CD4-positive, alpha-beta T cell treated with Interleukin-17A for 1 hour (primary cell): Measurements from ENCODE around the gene SLC5A2.
"Not testable (repeated sequence)": the region's sequence is repeated elsewhere in the genome, so short reads cannot be mapped to it uniquely, and the experiment has no call there.

ENCODE experiments used
- DNase-seq: peaks from one replicate; pipeline ENCODE4 v3.0.0-alpha.2; 2020

Gene SLC5A2

DNA sequence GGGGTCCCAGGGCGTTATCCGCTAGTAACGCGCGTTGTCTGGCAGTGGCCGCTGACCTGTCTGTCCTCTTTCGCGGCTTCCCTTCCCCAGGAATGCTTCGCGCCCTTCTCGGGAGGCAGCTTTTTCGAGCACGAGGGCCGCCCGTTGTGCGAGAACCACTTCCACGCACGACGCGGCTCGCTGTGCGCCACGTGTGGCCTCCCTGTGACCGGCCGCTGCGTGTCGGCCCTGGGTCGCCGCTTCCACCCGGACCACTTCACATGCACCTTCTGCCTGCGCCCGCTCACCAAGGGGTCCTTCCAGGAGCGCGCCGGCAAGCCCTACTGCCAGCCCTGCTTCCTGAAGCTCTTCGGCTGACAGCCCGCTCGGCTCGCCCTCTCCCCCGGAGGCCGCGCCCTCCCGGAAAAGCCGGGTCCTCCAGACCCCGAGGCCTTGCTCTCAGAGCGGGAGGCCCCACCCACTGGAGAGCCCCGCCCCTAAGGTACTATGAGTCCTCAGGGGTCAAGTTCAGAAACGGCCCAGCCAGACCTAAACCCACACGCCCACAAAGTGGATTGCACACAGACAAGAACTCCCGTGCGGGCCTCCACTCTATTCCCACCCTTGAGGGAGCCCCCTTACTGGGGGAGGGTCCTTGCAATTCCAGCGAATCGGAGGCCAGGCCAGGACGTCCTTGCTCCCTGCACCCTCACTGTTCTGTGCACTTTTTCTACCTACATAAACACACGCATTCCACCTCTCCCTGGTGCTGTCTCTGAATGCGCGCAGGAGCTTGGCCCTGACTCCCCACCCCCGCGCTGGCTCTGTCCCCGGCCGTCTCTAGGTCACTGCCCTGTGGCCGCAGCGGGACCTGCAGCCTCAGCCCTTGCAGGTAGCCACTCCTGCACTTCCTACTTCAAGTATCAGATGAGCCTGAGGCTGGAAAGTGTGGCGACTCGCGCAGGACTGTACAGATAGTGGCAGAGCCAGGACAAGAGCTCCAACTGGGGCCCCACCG lies 5.4 kb upstream of the SLC5A2 start:
- DNase-seq, result peak; percentile 42

DNA sequence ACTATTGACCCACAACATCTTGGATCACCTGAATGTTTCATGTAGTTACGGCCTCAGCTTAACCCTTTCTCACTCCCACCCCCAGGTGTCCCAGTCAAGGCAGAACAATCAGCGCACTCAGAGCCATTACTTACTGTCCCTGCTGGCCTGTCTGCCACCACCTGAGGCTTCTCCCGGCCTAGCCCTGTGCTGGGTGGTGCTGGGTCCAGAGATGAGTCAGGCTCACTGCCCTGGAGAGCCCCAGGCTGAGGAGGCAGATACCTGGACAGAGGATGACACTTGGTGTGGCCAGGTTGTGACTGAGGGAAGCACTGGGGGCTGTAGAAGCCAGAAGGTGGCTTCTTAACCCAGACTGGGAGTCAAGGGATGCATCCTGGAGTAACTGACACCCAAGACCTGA lies 4.0 kb upstream of the SLC5A2 start:
- no peak for DNase-seq

DNA sequence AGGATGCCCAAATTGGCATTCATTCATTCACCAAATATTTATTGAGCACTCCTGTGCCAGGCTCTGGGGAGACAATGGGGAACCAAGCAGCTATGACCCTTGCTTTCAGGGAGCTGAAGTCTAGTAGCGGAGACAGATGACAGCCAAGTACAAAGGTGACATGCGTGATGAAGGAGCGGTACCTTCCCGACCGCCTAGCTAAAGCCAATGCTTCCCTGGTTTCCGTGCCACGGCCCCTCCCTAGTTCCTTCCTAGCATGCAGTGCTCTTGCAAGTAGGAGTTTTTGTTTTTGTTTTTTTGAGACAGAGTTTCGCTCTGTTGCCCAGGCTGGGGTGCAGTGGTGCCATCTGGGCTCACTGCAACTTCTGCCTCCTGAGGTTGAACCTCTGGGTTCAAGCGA lies 3.2 kb upstream of the SLC5A2 start:
- DNase-seq, result no peak

DNA sequence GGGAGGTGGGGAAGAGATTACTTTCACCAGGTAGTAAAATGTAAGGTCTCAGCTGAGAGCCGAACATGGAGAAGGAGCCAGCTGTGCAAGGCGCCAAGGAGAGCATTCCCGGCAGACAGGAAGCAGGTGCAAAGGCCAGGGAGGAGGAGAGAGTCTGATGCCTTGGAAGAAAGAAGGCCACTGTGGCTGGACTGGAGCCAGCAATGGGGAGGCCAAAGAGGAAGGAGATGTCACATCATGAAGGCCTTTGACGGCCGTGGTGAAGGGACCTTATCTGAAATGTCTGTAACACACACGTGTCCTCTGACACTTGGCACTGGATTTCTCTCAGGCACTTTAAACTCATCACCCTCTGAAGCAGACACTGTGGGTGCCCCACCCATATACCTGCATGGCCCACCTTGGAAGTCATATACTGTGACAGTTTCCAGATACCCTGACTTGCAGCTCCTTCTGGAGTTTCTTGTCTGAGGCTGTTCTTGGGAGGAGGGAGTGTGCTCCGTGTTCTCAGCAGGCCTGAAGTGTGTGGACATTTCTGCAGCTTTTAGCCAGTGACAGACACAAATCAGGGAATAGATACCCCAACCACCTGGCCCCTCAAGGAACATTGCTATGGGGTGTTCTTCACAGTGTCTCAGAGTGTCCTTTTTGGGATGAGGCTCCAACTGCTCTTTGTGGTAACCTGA lies 1.9 kb upstream of the SLC5A2 start:
- DNase-seq, result no peak

DNA sequence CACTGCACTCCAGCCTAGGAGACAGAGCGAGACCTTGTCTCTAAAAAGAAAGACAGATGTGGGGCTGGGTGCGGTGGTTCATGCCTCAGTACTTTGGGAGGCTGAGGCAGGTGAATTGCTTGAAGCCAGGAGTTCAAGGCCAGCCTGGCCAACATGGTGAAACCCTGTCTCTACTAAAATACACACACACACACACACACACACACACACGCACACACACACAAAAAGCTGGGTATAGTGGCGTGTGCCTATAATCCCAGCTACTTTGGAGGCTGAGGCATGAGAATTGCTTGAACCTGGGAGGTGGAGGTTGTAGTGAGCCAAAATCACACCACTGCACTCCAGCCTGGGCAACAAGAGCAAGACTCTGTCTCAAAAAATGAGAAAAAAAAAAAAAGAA lies 1.1 kb downstream of the SLC5A2 start:
- DNase-seq, result not testable (repeated sequence)

DNA sequence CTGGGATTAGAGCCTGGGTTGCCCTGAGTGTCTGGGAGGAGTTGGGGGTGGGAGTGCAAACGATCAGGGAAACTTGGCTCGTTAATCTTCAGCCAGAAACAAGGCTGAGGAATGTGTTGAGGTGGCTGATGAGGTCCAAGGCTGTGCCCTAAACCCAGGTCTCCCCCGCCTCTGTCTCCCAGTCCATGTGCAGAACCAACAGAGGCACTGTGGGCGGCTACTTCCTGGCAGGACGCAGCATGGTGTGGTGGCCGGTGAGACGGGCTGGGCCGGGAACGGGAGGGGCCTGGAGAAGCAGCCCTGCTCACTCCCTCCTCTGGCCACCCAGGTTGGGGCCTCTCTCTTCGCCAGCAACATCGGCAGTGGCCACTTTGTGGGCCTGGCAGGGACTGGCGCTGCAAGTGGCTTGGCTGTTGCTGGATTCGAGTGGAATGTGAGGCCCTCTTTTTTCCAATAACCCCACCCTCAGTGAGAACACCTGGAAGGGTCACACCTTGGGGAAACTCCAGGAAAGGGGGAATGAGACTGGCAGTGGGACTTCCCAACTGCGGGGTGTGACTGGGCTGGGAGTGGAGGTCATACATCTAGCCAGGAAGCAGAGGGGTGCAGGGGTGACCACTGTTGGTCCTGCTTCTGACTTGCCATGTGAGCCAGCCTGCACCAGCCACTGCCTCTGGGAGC lies 1.7 kb downstream of the SLC5A2 start:
- no peak for DNase-seq

DNA sequence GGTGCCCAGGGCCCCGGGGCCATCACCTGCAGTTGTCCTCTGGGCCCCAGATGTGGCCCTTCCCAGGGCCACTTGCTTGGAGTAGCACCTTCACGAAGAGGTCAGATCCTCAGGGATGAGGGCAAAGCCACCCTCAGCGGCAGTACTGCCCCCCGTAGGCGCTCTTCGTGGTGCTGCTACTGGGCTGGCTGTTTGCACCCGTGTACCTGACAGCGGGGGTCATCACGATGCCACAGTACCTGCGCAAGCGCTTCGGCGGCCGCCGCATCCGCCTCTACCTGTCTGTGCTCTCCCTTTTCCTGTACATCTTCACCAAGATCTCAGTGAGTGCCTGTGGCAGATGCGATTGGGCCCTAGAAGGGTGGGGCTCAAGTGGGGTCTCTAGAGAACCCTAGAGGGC lies 2.6 kb downstream of the SLC5A2 start:
- DNase-seq, result no peak

DNA sequence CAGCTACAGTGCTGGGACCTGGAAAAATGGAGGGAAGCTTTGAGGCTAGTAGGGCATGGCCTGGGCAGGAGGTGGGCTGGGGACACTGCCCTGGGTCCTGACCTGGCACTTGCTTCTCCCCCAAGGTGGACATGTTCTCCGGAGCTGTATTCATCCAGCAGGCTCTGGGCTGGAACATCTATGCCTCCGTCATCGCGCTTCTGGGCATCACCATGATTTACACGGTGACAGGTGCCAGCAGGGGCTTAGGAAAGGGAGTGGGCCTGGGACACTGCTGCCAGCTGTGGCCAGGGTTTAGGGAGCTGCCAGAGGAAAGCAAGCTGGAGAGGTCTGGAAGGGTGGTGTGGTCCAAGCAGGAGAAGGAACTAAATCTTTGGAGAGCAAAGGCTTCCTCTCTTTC lies 3.1 kb downstream of the SLC5A2 start:
- no peak for DNase-seq

DNA sequence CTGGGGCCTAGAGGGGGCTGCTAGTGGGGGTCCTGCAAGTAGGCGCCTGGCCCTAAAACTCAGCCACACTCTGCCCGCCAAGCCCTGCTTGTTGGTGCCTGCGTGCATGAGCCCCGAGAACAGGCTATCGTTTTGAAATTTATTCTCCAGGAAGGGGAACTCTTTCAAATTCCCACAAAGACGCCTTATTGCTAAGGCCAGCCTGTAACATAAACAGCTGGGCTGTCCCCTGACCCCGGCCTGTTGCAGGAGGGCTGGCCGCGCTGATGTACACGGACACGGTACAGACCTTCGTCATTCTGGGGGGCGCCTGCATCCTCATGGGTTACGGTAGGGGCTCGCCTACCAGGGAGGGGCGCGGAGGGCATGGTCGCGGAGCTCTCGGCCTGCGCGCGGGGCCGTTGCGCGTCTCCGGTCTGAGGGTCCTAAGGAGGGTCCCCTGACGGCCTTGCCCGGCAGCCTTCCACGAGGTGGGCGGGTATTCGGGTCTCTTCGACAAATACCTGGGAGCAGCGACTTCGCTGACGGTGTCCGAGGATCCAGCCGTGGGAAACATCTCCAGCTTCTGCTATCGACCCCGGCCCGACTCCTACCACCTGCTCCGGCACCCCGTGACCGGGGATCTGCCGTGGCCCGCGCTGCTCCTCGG lies 4.3 kb downstream of the SLC5A2 start:
- DNase-seq, result no peak

DNA sequence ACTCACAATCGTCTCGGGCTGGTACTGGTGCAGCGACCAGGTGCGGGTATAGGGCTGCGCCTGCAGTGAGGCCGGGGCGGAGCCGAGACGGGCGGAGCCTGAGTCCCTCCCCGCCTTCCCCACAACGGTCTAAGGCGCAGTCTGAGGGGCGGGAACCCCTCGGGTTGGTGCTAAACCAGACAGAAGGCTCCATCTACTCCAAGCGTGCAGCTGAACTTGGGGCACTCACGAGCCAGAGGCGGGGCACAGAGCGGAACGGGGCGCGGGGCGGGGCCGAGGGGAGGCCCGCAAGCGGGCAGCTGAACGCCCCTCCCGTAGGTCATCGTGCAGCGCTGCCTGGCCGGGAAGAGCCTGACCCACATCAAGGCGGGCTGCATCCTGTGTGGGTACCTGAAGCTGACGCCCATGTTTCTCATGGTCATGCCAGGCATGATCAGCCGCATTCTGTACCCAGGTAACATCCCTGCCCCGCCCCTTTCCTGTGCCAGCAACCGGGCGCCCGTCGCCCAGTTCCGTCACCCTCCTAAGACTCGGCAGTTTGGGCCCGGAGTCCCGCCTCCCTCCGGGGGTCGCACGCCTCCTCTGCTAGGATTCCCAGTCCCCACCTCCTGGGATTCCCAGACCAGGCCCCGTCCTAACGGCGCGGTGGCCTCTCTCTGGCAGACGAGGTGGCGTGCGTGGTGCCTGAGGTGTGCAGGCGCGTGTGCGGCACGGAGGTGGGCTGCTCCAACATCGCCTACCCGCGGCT lies 5.0 kb downstream of the SLC5A2 start:
- peak; percentile 86 for DNase-seq

DNA sequence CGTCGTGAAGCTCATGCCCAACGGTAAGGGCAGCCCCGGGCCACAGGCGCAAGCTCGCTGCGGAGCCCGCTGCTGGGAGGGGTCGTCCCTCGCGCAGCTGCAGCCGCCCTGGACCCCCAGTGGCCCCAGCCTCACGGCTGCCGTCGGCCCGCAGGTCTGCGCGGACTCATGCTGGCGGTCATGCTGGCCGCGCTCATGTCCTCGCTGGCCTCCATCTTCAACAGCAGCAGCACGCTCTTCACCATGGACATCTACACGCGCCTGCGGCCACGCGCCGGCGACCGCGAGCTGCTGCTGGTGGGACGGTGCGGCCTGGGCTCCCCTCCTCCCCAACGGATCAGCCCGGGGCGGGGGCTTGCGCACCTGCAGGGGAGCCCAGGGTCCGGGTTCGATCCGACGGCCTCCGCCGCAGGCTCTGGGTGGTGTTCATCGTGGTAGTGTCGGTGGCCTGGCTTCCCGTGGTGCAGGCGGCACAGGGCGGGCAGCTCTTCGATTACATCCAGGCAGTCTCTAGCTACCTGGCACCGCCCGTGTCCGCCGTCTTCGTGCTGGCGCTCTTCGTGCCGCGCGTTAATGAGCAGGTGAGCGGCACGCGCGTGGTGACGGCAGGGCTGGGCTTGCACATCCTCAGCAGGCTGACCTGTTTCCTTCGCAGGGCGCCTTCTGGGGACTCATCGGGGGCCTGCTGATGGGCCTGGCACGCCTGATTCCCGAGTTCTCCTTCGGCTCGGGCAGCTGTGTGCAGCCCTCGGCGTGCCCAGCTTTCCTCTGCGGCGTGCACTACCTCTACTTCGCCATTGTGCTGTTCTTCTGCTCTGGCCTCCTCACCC lies 5.8 kb downstream of the SLC5A2 start:
- DNase-seq, result no peak

DNA sequence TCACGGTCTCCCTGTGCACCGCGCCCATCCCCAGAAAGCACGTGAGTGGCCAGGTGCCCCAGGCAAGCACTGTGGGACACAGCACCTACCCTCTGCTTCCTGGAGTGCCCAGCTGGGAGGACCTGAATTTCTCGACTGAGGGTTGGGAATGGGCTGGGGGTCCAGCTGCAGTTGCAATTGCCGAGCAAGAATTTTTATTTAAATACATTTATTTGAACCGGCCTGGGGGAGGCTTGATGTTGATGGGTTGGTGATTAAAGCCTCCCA lies 6.3 kb downstream of the SLC5A2 start:
- DNase-seq, result no peak

DNA sequence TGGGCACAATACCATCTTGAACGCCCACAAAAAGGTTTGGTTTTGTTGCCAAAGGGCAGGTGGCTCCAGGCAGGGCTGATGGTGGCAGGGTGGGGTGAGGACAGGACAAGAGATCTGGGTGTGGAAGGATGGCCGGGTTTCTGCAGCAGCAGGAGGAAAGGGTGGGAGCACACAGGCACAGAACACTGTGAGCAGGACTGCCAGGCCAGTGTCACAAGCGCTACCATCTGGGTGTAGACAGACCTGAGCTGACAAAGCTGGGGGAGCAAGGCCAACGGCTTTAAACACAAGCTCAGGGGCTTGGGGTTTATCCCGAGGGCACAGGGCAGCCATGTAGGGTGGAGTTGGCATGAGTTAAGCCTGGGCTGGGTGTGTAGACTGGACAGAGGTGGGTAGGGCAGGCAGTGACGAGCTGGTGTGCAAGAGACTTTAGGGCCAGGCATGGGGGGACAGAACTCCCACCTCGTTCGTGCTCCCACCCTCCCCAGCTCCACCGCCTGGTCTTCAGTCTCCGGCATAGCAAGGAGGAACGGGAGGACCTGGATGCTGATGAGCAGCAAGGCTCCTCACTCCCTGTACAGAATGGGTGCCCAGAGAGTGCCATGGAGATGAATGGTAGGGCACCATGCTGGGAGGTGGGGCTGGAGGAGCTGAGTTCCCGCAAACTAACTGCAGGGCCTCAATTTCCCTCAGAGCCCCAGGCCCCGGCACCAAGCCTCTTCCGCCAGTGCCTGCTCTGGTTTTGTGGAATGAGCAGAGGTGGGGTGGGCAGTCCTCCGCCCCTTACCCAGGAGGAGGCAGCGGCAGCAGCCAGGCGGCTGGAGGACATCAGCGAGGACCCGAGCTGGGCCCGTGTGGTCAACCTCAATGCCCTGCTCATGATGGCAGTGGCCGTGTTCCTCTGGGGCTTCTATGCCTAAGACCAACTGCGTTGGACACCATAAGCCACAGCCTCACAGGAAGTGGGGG lies 7.0 kb downstream of the SLC5A2 start:
- no peak for DNase-seq

DNA sequence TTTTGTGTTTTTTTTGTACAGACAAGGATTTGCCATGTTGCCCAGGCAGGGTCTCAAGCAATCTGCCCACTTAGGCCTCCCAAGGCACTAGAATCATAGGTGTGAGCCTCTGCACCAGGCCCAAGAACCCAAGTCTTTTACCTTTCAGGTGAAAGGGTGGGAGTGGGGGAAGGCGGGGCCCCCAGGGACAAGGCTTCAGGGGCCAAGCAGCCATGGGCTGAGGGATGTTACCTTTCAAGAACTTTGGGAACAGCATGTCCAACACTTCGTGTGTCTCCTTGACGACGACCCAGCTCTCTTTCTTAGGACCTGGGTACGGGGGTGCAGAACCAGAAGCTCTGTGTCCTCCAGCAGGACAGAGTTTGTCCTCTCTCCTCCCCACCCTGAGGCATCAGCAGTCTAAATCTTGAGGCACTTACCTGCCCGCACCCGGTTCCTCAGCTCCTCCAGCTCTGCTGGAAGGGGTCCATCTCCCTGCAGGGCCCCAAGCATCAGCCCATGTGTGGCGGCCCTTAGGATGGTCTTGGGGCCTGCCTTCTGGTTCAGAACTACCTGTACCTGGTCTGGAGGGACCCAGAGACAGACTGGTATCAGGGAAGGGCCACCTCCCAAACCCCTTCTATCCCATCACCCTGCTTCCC lies 9.0 kb downstream of the SLC5A2 start:
- DNase-seq, result no peak

DNA sequence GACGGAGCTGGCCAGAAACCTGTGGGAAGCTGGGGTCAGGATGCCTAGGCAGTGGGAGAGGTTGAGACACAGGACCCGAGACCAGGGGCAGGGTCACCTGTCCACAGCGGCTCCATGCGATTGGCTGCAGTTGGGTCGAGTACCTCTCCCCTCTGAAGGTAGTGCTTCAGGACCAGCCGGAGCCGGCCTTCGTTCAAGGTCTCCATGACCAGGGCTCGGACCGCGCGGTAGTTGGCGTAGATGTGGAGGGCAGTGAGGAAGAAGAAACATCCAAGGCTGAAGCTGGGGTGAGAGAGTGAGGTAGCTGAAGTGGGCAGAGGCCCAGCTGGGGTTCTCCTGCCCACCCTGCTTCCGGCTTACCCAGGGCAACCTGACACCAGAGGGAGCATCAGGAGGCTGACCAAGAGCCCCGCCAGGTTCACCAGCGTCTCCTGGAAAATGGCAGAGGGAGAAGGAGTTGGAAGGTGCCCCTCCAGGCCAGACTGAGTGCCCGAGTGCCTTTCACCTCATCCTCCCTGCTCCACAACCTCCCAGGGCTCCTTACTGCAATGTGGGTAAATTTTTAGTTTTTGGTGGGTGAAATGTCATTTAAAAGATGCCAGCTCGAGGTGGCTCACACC lies 10.7 kb downstream of the SLC5A2 start:
- no peak for DNase-seq

DNA sequence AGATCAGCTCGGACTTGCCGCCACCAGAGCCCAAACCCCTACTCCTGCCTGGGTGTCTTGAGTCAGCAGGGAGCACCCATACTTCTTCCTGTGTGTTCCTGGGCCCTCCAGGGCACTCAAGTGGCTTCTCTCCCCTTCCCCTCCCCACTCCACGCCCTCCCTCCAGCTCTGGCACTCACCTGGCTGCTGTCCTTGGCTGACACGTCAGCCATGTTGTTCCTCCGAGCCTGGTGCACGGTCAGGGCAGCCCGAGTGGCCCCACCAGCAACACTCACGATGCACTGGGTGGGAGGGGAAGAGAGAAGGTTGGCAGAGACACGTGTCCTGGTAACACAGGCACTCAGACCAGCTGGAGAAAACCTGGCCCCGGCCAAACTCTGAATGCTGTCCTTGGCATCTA lies 13.7 kb downstream of the SLC5A2 start:
- DNase-seq, result no peak

DNA sequence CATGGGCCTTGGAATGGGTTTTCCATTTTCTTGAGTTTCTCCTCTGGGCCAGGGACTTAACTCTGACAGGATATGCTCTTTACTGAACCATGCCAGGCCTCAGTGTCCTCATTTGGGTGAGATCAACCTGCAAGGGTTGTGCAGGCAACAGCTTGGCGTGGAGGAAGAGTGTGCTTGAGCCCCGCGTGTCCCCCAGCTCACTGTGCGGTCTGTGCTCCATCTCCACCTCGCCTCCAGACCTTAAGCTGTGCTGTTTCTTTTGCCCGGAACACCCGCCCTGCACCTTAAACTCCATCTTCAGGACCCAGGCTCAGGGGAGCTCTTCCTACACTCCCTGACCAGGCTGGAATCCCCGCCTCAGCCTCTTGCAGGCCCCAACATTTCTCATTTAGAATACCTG lies 15.6 kb downstream of the SLC5A2 start:
- DNase-seq, result no peak

DNA sequence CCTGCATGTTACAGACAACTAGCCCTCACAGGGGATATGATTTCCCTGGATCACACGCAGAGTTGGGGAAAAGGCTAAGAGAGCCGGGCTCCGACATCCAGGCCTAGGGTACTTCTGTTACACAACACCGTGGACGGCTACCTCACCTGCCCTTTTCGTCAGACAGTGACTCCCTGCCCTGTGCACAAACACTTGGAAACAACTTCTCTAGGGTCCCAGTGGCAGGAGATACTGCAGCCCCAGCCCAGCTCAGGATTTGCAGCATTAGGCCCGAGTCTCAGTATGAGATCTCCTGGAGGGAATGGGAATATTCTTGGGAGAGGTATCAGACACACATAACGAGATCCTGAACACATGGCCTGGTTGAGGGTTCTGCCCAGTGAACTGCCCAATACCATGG lies 17.0 kb downstream of the SLC5A2 start:
- no peak for DNase-seq

DNA sequence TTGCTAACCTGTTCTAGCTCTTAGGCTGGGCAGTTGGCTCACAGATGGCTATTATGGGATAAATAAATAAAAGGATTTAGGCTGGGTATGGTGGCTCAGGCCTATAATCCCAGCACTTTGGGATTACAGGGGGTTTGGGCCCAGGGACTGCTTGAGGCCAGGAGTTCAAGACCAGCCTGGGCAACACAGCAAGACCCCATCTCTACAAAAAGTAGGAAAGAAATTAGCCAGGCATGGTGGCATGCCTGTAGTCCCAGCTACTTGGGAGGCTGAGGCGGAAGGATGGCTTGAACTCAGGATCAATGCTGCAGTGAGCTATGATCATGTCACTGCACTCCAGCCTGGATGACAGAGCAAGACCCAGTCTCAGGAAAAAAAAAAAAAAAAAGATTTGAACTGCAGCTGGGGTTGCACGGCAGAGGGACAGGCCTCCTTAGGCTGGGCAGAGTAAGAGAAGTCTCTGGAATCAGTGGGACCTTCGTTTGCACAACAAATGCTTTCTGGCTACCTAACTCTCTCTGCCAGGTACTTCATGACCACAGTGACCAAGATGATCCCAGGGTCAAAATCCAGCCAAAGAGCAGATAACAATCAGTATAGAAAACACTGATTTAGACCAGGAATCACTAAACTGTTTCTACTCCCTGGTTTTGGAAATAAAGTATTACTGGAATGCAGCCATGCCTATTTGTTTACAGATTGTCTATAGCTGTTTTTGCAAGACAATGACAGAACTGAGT lies 18.5 kb downstream of the SLC5A2 start:
- DNase-seq, result no peak
